Activated CD4-positive, CD25-positive, alpha-beta regulatory T cell treated with anti-CD3 and anti-CD28 coated beads, Interleukin-2, amount 50 U/mL, for 16 hours (primary cell): ENCODE measurements around the gene URAD.

Experiments used
- DNase-seq: peaks from one replicate; pipeline ENCODE4 v3.0.0-alpha.2; 2020; ENCODE audit warnings: low read depth, low spot score

Gene URAD

GRCh38 chr13:27956576-27957300 lies 31.8 kb downstream of the URAD start:
- no peak for DNase-seq

DNA sequence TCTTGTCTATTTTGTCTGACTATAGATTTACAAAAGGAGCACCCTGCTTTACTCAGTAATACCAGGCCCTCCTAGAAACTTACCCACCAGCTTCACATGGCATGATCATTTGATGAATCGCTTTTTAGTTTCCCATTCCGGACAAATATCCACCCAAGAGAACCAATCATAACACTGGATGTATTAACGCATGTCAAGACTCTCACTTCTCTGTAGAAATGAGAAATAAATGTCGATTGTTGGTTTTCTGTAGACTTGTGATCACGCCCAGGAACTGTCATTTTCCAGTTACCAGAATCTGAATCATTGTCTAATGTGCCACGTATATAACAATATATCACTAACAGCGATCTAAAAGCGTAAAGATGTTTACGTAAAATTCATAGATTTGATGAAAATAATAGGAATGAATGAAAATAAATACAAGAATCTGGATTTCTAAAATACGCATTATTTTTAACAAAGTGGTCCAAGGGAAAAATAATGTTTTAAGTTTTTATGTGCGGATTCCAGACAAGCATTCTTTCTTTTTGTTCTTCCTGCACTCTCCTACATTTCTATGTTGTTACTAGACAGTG lies 33.4 kb downstream of the URAD start:
- no peak for DNase-seq

DNA sequence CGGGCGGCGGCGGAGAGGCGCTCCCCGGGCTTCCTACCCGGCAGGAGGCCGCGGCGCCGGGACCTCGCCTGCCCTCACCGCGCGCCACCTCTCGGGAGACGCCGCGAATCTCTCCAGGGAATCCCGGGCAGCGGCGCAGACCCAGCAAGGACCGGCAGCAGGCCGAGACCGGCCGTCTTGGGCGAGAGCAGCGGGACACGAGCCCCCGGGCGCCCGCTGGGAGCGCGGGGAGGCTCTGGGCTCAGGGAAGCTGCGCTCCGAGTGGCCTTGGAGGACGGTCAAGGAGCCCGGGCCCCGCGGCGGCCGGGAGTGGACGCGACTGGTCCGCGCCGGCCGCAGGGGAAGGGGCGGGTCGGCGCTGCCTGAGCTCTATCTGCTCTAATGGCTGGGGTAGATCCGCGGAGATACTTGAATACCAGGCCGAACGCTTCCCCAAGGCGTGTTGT lies 34.1 kb downstream of the URAD start:
- DNase-seq, result no peak

DNA sequence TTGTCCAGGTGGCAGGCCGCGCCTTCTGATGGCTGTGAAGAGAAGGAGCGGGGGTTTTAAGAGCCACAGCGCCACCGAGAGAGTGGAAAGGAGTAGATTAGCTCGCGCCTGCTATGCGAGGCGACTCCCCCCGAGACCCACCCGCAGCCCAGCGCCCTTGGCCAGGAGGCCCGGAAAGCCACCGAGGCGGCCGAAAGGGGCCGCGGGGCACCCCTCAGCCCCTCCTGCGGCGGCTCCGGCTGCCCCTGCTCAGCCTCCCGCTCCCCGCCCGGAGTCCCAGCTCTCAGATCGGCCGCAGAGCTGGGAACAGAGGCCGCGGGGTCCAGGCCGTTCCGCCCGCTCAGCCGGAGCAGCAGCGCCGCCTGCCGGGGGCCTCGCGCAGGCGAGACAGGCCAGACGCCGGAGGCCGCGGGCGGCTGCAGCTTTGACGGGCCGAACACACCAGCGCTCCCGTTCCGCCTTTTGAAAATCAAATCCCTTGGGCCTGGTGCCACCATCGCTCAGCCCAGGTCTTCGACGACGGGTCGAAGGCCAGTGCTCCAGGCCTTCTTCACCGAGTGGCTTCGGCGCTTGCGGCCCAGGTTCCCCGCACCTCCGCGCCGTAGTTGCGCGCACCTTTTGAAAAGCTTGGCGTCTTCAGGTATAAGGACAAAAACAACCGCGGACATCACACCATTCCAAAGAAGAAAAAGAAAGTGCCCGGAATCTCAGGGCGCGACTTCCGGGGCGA lies 34.7 kb downstream of the URAD start:
- DNase-seq, result no peak

- no peak for DNase-seq
These were observed 35.4 kb downstream of the URAD start for GRCh38 chr13:27952876-27953675.

GRCh38 chr13:27942972-27943371 lies 45.5 kb downstream of the URAD start:
- no peak for DNase-seq

GRCh38 chr13:27933580-27934328 lies 54.7 kb downstream of the URAD start:
- DNase-seq, result no peak

- DNase-seq, result no peak
These were observed 55.4 kb downstream of the URAD start for GRCh38 chr13:27933118-27933517.

GRCh38 chr13:27929868-27930267 lies 58.6 kb downstream of the URAD start:
- no peak for DNase-seq

DNA sequence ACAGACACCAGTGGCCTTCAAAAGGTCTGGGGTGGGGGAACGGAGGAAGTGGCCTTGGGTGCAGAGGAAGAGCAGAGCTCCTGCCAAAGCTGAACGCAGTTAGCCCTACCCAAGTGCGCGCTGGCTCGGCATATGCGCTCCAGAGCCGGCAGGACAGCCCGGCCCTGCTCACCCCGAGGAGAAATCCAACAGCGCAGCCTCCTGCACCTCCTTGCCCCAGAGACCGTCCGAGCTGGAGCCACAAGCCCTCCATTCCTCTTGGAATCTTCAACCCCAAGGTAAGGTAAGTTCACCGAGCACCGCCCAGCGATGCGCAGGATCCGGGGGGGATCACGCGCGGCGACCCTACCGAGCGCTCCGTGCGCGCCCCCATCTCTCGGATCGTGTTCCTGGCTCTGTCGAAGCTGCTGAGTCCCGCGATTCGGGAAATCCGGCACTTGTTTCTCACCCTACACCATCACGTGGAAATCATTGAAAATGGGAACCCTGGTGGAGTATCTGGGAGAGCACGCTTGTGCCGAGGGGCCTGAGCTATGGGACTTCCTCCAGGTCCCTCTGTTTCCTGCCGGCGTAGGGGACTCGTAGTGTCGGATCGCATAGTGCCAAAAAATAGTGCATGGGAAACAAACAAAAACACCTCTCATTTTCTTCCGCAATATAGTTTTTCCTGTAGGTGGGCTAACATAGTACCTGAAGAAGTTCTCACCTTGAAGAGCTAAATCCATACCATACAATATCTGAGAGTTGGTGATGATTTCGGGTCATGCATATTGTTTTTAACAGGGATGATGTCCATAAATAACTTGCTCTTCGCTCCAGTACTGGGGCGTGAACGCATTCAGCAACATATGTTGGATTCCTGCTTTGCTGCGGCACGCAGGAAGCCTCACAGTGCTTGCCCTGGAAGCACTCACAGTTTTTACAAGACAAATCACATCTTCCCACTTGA lies 59.4 kb downstream of the URAD start:
- DNase-seq, result no peak

- DNase-seq, result no peak
These were observed 60.1 kb downstream of the URAD start for GRCh38 chr13:27928353-27928804.
